Osteocyte (in vitro differentiated cells): ENCODE measurements around the gene SNX10. TPM values are rescaled to one million over a fixed set of nuclear protein-coding genes. Genes with fewer than 3 reads are reported as not detected.

Experiments used
- DNase-seq: peaks from one replicate; pipeline ENCODE4 v3.0.0; 2021; ENCODE audit warnings: mixed read lengths; ENCODE audit not compliant: unreplicated experiment; ENCODE audit errors: extremely low spot score
- H3K27ac Mint-ChIP-seq: one replicate; pipeline ENCODE4 v1.8.0; 2021; ENCODE audit warnings: mild to moderate bottlenecking, mixed read lengths; ENCODE audit not compliant: unreplicated experiment
- H3K27me3 Mint-ChIP-seq: one replicate; pipeline ENCODE4 v1.8.0; 2021; ENCODE audit warnings: mixed read lengths; ENCODE audit not compliant: unreplicated experiment
- H3K36me3 Mint-ChIP-seq: one replicate; pipeline ENCODE4 v1.8.0; 2021; ENCODE audit warnings: mixed read lengths; ENCODE audit not compliant: unreplicated experiment
- H3K4me1 Mint-ChIP-seq: one replicate; pipeline ENCODE4 v1.8.0; 2021; ENCODE audit warnings: mixed read lengths; ENCODE audit not compliant: unreplicated experiment
- H3K4me3 Mint-ChIP-seq: one replicate; pipeline ENCODE4 v1.8.0; 2021; ENCODE audit warnings: mild to moderate bottlenecking, moderate library complexity, mixed read lengths; ENCODE audit not compliant: unreplicated experiment
- H3K9me3 Mint-ChIP-seq: one replicate; pipeline ENCODE4 v1.8.0; 2021; ENCODE audit warnings: mixed read lengths; ENCODE audit not compliant: unreplicated experiment
- total RNA-seq: library from RNA; stranded (reverse); gene quantifications from 2 replicates; pipeline ENCODE4 v1.2.1, GENCODE V29; 2021
- TF ChIP-seq, protein P1 (sequence below): fragments of 200-600 bp; sonication (generic); IDR thresholded peaks from 2 replicates; pipeline ENCODE4 v1.5.0; 2021; ENCODE audit warnings: antibody characterized with exemption, mild to moderate bottlenecking, moderate library complexity

SNX10 gene
- total RNA-seq, 1 donor from 2014 or later = not detected

DNA sequence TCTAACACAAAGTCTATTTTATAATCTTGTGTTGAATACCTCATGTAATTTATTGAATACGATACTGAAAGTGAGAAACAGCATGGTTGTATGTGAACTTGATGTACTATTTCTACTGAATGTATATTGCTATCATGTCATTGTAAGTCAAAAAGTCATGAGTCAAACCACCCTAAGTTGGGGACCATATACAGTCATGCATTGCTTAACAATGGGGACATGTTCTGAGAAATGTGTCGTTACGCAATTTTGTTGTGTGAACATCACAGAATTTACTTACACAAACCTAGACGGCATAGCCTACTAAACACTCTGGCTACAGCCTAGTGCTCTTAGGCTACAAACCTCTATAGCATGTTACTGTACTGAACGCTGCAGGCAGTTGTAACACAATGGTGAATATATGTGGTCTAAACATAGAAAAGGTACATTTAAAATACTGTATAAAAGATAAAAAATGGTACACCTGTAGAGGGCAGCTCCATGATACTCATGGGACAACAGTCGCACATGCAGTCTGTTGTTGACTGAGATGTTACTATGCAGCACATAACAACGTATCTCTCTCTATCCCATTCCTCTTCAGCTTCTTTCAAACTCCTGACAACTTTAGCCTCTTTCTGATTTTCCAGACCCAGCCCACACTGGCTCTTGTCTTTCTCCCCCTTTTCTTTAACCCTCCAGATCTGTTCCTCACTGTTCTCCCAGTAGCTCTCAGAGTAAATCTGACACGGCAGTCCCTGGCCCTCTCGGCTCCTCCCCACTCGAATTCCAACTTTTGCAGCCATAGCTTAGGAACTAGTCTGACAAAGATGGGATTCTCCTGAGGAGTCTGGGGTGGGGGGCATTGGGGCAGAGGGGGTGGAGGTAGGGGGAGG is 90.1 kb downstream of the SNX10 start:
- H3K27ac Mint-ChIP-seq = no peak overlapping the region
- H3K9me3 Mint-ChIP-seq = no peaks in the 10 kb centered on the region
- TF ChIP-seq, protein P1, sequence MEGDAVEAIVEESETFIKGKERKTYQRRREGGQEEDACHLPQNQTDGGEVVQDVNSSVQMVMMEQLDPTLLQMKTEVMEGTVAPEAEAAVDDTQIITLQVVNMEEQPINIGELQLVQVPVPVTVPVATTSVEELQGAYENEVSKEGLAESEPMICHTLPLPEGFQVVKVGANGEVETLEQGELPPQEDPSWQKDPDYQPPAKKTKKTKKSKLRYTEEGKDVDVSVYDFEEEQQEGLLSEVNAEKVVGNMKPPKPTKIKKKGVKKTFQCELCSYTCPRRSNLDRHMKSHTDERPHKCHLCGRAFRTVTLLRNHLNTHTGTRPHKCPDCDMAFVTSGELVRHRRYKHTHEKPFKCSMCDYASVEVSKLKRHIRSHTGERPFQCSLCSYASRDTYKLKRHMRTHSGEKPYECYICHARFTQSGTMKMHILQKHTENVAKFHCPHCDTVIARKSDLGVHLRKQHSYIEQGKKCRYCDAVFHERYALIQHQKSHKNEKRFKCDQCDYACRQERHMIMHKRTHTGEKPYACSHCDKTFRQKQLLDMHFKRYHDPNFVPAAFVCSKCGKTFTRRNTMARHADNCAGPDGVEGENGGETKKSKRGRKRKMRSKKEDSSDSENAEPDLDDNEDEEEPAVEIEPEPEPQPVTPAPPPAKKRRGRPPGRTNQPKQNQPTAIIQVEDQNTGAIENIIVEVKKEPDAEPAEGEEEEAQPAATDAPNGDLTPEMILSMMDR = no peak
- peaks cover 69% of the 10 kb centered on the region for H3K27me3 Mint-ChIP-seq
- no peaks in the 10 kb centered on the region for H3K4me1 Mint-ChIP-seq
- no peak overlapping the region for H3K4me3 Mint-ChIP-seq
- DNase-seq = no peak
- H3K36me3 Mint-ChIP-seq = no peaks in the 10 kb centered on the region

DNA sequence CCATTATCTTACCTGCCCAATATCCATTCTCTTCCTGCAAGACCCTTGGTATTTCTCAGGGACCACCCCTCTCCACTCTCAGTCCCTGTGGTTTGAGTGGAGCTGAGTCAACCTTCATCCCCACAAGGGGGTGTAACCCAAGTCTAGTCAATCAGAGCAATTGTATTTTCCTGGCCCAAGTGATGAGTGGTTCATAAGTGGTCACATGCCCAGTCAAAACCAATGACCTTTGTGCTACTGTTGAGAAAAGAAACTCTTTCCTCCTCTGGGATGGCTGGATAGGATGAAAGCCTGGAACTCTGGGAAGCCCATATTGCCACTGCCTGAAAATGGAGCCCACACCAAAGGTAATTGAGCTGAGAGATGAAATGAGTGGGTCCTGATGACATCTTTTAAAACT is 93.6 kb downstream of the SNX10 start:
- Mint-ChIP-seq H3K27me3 (peaks cover 63% of the 10 kb centered on the region), H3K4me3 (no peak overlapping the region), H3K27ac (no peak overlapping the region), H3K4me1 (no peaks in the 10 kb centered on the region), H3K36me3 (no peaks in the 10 kb centered on the region), H3K9me3 (no peaks in the 10 kb centered on the region)
- DNase-seq = no peak
- TF ChIP-seq, protein P1 = no peak

DNA sequence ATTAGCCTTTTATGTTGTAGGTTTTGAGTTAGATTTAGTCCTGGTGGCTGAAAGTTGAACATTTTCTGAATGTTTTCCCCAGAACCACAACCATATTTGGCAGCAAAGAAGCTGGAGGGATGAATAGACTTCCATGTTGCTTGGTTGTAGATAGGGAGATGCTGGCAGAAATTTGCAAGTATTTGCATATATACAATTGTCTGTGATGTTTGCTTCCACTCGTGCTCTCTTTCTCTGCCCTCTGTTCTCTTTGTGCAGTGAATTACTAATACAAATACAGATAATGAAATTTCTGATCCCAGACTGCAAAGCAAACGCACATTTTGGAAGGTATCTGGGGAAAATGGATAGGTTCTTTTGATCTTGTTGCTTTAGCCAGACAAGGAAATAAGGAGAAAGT is 96.1 kb downstream of the SNX10 start:
- H3K27ac Mint-ChIP-seq = no peak overlapping the region
- TF ChIP-seq, protein P1 = no peak

DNA sequence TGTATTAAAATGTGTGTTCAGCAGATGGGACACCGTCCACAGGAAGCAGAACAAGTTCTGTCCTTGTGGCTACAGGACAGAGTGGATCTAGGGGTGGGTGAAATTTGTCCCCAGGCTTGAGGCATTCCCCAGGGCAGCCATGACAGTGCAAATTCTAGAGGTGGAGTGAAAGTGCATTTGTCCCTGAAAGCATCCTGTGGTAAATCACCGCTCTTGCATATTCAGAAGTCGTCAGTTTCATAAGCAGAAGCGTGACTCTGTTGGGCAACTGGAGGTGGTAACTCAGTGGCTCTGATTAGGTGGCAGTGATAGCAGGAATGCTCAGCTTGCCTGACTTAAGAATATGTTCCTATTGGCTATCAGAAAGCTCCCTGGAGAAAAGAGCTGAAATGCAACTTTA is 96.6 kb downstream of the SNX10 start:
- TF ChIP-seq, protein P1 = no peak
- Mint-ChIP-seq H3K4me3 (no peak overlapping the region), H3K9me3 (no peaks in the 10 kb centered on the region), H3K27me3 (peaks cover 59% of the 10 kb centered on the region), H3K27ac (no peak overlapping the region), H3K4me1 (no peaks in the 10 kb centered on the region), H3K36me3 (no peaks in the 10 kb centered on the region)
- no peak for DNase-seq

More for the DNA sequence above, 96.1 kb downstream of the SNX10 start:
- Mint-ChIP-seq H3K4me1 (no peaks in the 10 kb centered on the region), H3K36me3 (no peaks in the 10 kb centered on the region), H3K4me3 (no peak overlapping the region), H3K9me3 (no peaks in the 10 kb centered on the region), H3K27me3 (peaks cover 60% of the 10 kb centered on the region)
- DNase-seq = no peak

DNA sequence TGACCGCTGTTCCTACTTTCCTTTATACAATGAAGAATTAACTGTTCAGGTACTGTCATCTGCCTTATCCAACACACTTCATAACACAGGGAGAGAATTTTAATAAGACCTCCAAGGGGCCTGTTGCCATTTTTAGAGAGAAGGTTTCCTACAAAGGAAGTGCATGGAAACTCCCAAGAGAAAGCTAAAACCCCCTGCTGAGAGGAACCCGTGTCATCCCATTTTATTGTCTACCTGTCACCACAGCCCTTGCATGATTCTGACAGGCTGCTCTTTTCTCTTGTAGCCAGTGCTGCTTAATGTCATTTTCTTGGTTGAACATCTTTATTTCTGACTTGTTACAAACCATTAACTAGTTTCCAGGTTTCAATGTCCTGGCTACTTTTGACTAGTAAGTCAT is 98.4 kb downstream of the SNX10 start:
- TF ChIP-seq, protein P1 = no peak
- H3K9me3 Mint-ChIP-seq = no peaks in the 10 kb centered on the region
- H3K4me3 Mint-ChIP-seq = no peak overlapping the region
- H3K36me3 Mint-ChIP-seq = no peaks in the 10 kb centered on the region
- no peaks in the 10 kb centered on the region for H3K4me1 Mint-ChIP-seq
- DNase-seq = no peak
- H3K27me3 Mint-ChIP-seq = peaks cover 61% of the 10 kb centered on the region
- no peak overlapping the region for H3K27ac Mint-ChIP-seq
